Ishikawa (cell line): ENCODE measurements around the gene RASD1.

Experiments
- CEBPB ChIP-seq: IDR thresholded peaks from 2 replicates; pipeline ENCODE4 v1.6.1; 2012
- CREB1 ChIP-seq: IDR thresholded peaks from 2 replicates; pipeline ENCODE4 v1.6.1; 2012; ENCODE audit warnings: low read depth
- EGR1 ChIP-seq: IDR thresholded peaks from 2 replicates; pipeline ENCODE4 v1.6.1; 2012
- EP300 ChIP-seq: IDR thresholded peaks from 2 replicates; pipeline ENCODE4 v1.6.1; 2012; ENCODE audit warnings: borderline replicate concordance
- FOXM1 ChIP-seq: IDR thresholded peaks from 2 replicates; pipeline ENCODE4 v1.6.1; 2012; ENCODE audit warnings: low read depth, borderline replicate concordance
- MAX ChIP-seq: IDR thresholded peaks from 2 replicates; pipeline ENCODE4 v1.6.1; 2012
- NFIC ChIP-seq: IDR thresholded peaks from 2 replicates; pipeline ENCODE4 v1.6.1; 2012
- RAD21 ChIP-seq: IDR thresholded peaks from 2 replicates; pipeline ENCODE4 v1.6.1; 2012; ENCODE audit warnings: low read depth
- TAF1 ChIP-seq: IDR thresholded peaks from 2 replicates; pipeline ENCODE4 v1.6.1; 2012; ENCODE audit warnings: low read depth, mild to moderate bottlenecking
- TCF12 ChIP-seq: IDR thresholded peaks from 2 replicates; pipeline ENCODE4 v1.6.1; 2012; ENCODE audit warnings: low read depth
- TEAD4 ChIP-seq: IDR thresholded peaks from 2 replicates; pipeline ENCODE4 v1.6.1; 2012
- USF1 ChIP-seq: IDR thresholded peaks from 2 replicates; pipeline ENCODE4 v1.6.1; 2012
- YY1 ChIP-seq: IDR thresholded peaks from 2 replicates; pipeline ENCODE4 v1.6.1; 2012; ENCODE audit warnings: low read depth
- ZBTB7A ChIP-seq: IDR thresholded peaks from 2 replicates; pipeline ENCODE4 v1.6.1; 2012; ENCODE audit warnings: low read depth
- TF ChIP-seq, protein P1 (sequence below): IDR thresholded peaks from 2 replicates; pipeline ENCODE4 v1.6.1; 2012; ENCODE audit warnings: low read depth, mild to moderate bottlenecking

RASD1 gene

GRCh38 chr17:17509601-17510425 lies 13.6 kb upstream of the RASD1 start:
- no peak for TF ChIP-seq YY1
- no peak for TF ChIP-seq EGR1
- no peak for TF ChIP-seq ZBTB7A
- no peak for TF ChIP-seq TAF1
- TF ChIP-seq CEBPB: no peak
- no peak for TF ChIP-seq RAD21
- TF ChIP-seq NFIC: no peak
- TF ChIP-seq USF1: no peak
- TF ChIP-seq TCF12: no peak

GRCh38 chr17:17508646-17509591 lies 12.7 kb upstream of the RASD1 start:
- TF ChIP-seq RAD21: no peak
- TF ChIP-seq, protein P1, sequence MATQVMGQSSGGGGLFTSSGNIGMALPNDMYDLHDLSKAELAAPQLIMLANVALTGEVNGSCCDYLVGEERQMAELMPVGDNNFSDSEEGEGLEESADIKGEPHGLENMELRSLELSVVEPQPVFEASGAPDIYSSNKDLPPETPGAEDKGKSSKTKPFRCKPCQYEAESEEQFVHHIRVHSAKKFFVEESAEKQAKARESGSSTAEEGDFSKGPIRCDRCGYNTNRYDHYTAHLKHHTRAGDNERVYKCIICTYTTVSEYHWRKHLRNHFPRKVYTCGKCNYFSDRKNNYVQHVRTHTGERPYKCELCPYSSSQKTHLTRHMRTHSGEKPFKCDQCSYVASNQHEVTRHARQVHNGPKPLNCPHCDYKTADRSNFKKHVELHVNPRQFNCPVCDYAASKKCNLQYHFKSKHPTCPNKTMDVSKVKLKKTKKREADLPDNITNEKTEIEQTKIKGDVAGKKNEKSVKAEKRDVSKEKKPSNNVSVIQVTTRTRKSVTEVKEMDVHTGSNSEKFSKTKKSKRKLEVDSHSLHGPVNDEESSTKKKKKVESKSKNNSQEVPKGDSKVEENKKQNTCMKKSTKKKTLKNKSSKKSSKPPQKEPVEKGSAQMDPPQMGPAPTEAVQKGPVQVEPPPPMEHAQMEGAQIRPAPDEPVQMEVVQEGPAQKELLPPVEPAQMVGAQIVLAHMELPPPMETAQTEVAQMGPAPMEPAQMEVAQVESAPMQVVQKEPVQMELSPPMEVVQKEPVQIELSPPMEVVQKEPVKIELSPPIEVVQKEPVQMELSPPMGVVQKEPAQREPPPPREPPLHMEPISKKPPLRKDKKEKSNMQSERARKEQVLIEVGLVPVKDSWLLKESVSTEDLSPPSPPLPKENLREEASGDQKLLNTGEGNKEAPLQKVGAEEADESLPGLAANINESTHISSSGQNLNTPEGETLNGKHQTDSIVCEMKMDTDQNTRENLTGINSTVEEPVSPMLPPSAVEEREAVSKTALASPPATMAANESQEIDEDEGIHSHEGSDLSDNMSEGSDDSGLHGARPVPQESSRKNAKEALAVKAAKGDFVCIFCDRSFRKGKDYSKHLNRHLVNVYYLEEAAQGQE: no peak
- no peak for TF ChIP-seq EGR1
- TF ChIP-seq TAF1: no peak

DNA sequence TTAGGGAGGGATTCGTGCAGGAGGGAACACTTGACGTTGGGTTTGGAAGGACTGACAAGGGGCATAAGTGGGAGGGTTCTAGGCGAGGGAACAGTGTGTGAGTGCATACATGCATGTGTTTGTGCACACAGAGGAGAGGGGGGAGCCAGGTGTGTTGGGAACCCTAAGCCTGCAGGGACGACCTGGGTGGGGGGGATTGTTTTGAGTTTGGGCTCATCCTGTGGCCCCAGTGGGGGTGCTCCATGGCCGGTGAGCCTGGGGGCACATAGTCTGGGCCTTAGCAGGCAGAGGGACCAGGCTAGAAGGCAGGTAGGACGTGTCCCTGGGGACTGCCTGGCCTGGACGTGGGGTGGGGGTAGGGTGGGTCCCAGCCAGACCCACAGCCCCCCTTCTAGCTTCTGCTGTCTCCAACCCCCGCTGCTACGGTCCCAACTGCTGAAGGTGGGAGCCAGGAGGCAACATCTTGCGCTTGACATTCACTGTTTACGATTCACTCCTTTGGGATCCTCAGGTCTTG lies 11.9 kb upstream of the RASD1 start:
- TF ChIP-seq CEBPB: no peak
- no peak for TF ChIP-seq TAF1
- no peak for TF ChIP-seq RAD21
- TF ChIP-seq MAX: no peak
- TF ChIP-seq YY1: no peak
- TF ChIP-seq EP300: no peak
- no peak for TF ChIP-seq TCF12
- TF ChIP-seq EGR1: no peak
- TF ChIP-seq CREB1: no peak
- TF ChIP-seq TEAD4: no peak

- TF ChIP-seq TCF12 (no peak), EGR1 (no peak), RAD21 (no peak), TEAD4 (no peak), EP300 (no peak), MAX (no peak), CREB1 (no peak), CEBPB (no peak)
- TF ChIP-seq, protein P1: no peak
Observed at GRCh38 chr17:17507465-17508011, 11.3 kb upstream of the RASD1 start.

- TF ChIP-seq NFIC (no peak), ZBTB7A (no peak), USF1 (no peak), EGR1 (no peak), TAF1 (no peak), MAX (no peak), TEAD4 (no peak), CREB1 (no peak), RAD21 (no peak), YY1 (no peak), FOXM1 (no peak), CEBPB (no peak)
- TF ChIP-seq, protein P1: no peak
Observed at GRCh38 chr17:17506893-17507464, 10.8 kb upstream of the RASD1 start.
